Upper lobe of right lung (tissue), 1 donor: ENCODE results near the gene TMEM91. TPM values are rescaled to one million over a fixed set of nuclear protein-coding genes. Genes with fewer than 3 reads are reported as not detected.

Source experiments
- ATAC-seq: fragments of 200-7000 bp; cut with Tn5 transposase; one replicate; pipeline ENCODE4 v1.9.1; 2020; ENCODE audit warnings: mild to moderate bottlenecking, moderate library complexity
- DNase-seq: peaks from one replicate; pipeline ENCODE4 v3.0.0-alpha.2; 2020
- H3K27ac ChIP-seq: fragments of 200-600 bp; one replicate; pipeline ENCODE4 v1.8.0; 2022
- H3K27me3 ChIP-seq: fragments of 200-600 bp; one replicate; pipeline ENCODE4 v1.8.0; 2022; ENCODE audit warnings: mild to moderate bottlenecking
- H3K36me3 ChIP-seq: fragments of 200-600 bp; one replicate; pipeline ENCODE4 v1.8.0; 2022
- H3K4me1 ChIP-seq: fragments of 200-600 bp; one replicate; pipeline ENCODE4 v1.8.0; 2022
- H3K4me3 ChIP-seq: fragments of 200-600 bp; one replicate; pipeline ENCODE4 v1.8.0; 2022; ENCODE audit warnings: mild to moderate bottlenecking
- H3K9me3 ChIP-seq: fragments of 200-600 bp; one replicate; pipeline ENCODE4 v1.8.0; 2022
- intact Hi-C: fragments of 100-400 bp; cut with DNase I; formaldehyde crosslinking; loops from one replicate; pipeline ENCODE4 v1.11.0; 2022
- total RNA-seq: library from RNA; stranded (reverse); fragmentation: NEBNext Ultra II Directional; extraction: Animal tissue kit (Norgen Biotek cat#: 25700); gene quantifications from one replicate; pipeline ENCODE4 v1.2.1, GENCODE V29; 2021
- TF ChIP-seq, protein P1 (sequence below): fragments of 200-600 bp; IDR thresholded peaks from one replicate; pipeline ENCODE4 v1.8.0; 2022; ENCODE audit warnings: antibody characterized with exemption
- donor health status: DM: no; HTN: yes; CAD: no; lungs with severe emphysema.

TMEM91 gene
- total RNA-seq, 1 donor from 2014 or later = 19.5 TPM

DNA sequence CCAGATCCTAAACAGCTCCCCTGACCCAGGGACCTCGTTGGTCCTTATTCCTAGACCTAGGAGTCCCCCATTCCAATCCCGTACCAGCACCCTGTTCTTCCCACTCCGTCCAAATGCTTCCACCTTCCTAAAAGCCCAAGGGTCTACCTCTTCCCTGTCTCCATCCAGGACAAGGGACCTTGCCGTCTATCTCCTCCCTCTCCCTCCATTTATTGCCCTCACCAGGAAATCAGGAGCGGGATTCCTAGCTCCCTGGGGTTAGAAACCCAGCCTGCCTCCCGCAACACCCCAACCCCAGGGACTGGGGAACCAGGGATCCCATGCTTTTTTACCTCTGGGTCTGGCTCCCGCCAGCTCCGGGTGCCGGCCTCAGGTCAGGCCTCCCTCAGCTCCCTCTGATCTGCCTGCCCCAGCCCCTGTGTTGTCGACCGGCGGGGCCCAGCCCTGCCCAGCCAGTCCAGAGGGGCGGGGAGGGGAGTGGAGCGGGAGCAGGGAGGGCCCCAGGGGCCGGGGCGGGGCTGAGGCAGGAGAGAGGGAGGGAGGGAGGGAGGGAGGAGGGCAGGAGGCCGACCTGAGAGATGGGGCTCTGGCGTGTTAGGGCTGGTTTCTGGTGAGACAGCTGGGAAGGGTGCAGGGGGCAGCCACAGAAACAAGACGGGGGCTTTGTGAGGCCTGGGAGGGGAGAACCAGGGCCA lies 50.8 kb downstream of the TMEM91 start, which contains the start of gene B3GNT8:
TSS of gene B3GNT8 (minus strand) at position 423 of the 695 bp plus-strand sequence. CDS start 596 bp downstream, outside the sequence.
- DNase-seq (peak; percentile 96), ATAC-seq (peak; percentile 90)
- Histone ChIP-seq H3K27ac (peak within 1 kb of the TSS; percentile 87), H3K4me3 (peak within 1 kb of the TSS; percentile 68), H3K36me3 (peaks cover 54% of the 10 kb centered on the region), H3K9me3 (no peaks in the 10 kb centered on the region), H3K4me1 (peaks cover 34% of the 10 kb centered on the region), H3K27me3 (no peaks in the 10 kb centered on the region)
- intact Hi-C loops = no loop called here
- TF ChIP-seq, protein P1, sequence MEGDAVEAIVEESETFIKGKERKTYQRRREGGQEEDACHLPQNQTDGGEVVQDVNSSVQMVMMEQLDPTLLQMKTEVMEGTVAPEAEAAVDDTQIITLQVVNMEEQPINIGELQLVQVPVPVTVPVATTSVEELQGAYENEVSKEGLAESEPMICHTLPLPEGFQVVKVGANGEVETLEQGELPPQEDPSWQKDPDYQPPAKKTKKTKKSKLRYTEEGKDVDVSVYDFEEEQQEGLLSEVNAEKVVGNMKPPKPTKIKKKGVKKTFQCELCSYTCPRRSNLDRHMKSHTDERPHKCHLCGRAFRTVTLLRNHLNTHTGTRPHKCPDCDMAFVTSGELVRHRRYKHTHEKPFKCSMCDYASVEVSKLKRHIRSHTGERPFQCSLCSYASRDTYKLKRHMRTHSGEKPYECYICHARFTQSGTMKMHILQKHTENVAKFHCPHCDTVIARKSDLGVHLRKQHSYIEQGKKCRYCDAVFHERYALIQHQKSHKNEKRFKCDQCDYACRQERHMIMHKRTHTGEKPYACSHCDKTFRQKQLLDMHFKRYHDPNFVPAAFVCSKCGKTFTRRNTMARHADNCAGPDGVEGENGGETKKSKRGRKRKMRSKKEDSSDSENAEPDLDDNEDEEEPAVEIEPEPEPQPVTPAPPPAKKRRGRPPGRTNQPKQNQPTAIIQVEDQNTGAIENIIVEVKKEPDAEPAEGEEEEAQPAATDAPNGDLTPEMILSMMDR = no peak

DNA sequence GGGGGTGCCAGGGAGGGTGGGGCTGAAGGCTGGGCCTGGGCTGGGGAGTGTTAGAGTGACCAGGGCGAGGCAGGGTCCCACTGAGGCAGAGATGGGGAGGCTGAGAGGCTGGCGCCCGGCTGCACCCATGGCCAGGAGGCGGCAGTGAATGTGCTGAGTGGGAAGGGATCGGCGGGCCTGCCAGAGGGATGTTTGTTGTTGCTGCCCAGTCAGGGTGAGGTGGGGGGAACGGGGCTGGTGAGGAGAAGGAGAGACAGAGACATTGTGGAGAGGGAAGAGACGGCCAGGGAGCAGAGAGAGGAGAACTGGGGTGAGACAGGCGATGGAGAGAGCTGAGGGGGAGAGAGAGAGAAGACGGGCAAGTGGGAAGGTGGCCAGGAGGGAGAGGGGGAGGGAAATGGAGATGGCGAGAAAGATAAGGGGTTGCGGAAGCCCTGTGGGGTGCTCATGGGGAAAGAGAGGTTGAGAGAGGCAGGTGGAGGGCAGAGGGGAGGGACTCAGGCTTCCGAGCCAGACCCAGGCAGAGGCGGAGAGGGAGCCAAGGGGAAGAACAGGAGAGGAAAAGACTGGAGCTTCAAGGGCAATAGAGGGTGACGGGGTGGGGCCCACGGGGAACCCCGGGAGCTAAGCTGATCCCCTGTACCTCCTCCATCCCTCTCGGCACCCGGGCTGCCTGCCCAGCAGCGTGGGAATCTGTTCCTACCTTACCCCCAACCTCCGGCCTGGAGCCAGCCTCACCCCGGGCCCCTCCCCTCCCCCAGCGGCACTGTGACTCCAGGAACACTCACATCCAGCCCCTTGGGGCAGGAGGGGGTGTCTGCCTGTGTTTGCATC lies 51.5 kb downstream of the TMEM91 start:
- ATAC-seq (peak; percentile 35), DNase-seq (peak; percentile 80)
- Histone ChIP-seq H3K9me3 (no peaks in the 10 kb centered on the region), H3K27me3 (no peaks in the 10 kb centered on the region), H3K4me3 (peak overlapping the region; percentile 68), H3K4me1 (peaks cover 34% of the 10 kb centered on the region), H3K27ac (peak overlapping the region; percentile 87), H3K36me3 (peaks cover 51% of the 10 kb centered on the region)
- TF ChIP-seq, protein P1 = no peak
- intact Hi-C loops = no loop called here

DNA sequence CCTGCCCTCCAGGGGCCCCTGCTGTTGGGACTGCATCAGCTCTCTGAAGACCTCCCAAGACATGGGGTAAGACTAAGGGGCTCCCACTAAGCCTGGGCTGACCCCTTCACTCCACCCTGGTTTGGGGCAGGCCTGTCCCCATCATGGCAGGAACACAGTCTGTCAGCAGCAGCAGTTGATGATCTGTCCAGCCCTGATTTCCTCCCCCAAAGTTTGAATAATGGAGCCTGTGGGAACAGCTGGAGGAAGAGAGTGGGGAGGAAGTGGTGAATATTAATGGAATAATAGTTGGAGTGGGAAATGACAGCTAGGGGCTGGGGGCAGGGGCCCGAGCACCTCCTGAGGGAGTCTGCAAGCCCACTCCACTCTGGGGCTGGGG lies 52.1 kb downstream of the TMEM91 start:
- Histone ChIP-seq H3K4me3 (peak overlapping the region; percentile 68), H3K4me1 (peaks cover 34% of the 10 kb centered on the region), H3K27ac (peak overlapping the region; percentile 87), H3K27me3 (no peaks in the 10 kb centered on the region), H3K9me3 (no peaks in the 10 kb centered on the region), H3K36me3 (peaks cover 51% of the 10 kb centered on the region)
- no peak for ATAC-seq
- no peak for DNase-seq
- intact Hi-C loops = no loop called here
- TF ChIP-seq, protein P1 = no peak

DNA sequence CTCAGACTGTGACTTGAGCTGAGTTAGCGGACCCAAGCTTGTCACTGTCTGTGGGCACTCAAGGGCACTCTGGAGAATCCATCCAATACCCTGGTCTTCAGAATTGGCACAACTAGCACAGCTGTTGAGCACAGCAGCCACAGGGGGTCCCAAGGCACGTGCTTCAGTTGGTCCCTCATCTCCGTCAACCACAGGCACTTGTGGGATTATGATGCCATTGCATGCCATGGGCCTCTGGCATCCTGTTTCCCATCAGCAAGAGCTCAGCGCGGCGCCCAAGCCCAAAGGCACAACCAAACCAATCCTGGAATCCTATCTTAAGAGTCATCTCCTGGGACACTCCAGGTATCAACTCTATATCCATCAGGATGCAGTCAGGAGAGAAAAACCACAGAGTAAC lies 54.6 kb downstream of the TMEM91 start:
- no peak overlapping the region for H3K4me3 ChIP-seq
- TF ChIP-seq, protein P1 = no peak
- peaks cover 22% of the 10 kb centered on the region for H3K4me1 ChIP-seq
- peaks cover 32% of the 10 kb centered on the region for H3K36me3 ChIP-seq
- ATAC-seq = no peak
- H3K27ac ChIP-seq = peak overlapping the region; percentile 3
- intact Hi-C loops = no loop called here
- no peaks in the 10 kb centered on the region for H3K27me3 ChIP-seq
- no peak for DNase-seq
- H3K9me3 ChIP-seq = no peaks in the 10 kb centered on the region

DNA sequence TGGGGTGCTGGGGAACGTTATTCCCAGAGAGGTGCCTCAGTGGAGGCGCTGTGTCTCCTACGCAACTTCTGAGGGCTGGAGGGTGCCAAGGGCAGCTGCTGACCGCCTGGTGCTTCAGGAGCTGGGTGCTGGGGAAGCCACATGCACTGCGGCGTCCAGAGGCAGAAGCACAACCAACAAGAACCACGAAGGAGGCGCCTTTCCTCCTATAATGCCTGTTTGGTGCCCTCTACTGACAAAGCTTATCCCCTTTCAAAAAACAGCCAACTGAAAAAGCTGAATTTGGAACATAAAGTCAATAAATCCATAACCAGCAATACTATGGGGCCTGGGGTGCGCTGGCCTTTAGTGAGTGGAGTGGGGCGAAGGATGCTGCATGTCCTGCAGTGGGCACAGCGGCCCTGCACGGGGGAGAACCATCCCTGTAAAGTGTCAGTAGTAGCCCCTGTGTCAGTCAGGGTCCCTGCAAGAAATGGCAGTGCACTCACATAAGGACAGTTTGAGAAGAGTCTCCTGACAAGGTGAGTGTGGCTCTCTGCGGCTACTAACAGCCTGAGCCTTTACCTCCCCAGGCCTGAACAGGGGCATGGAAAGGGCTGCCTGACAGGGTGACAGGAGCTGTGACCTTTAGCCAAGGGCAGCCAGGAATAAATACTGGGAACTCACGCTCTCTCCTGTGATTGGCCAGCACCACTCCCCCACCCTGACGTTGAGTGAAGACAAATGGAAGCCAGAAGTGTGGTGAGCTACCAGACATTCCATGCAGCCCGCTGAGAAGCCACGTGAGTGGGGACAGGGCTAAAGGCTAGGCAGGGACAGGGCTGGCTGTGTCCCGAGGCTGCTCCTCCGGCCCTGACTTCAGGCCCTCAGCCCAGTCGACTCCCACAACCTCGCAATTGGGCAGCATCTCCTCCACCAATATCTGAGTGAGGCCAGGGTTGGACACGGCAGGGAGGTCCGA lies 55.4 kb downstream of the TMEM91 start:
- H3K4me1 ChIP-seq = peaks cover 14% of the 10 kb centered on the region
- no peak overlapping the region for H3K4me3 ChIP-seq
- no peak for ATAC-seq
- intact Hi-C loops = no loop called here
- no peaks in the 10 kb centered on the region for H3K27me3 ChIP-seq
- TF ChIP-seq, protein P1 = peak; percentile 43
- peaks cover 37% of the 10 kb centered on the region for H3K36me3 ChIP-seq
- no peaks in the 10 kb centered on the region for H3K9me3 ChIP-seq
- DNase-seq = no peak
- peak overlapping the region; percentile 3 for H3K27ac ChIP-seq
